SK-N-SH (cell line): Measurements from ENCODE around the gene FMN1.

Experiments used
- SIN3A ChIP-seq: IDR thresholded peaks from 2 replicates; pipeline ENCODE4 v1.6.1; 2012; ENCODE audit warnings: low read depth, mild to moderate bottlenecking, low read length, moderate library complexity, borderline replicate concordance
- TF ChIP-seq, protein P1 (sequence below): fragments of 200-600 bp; sonication (generic); IDR thresholded peaks from 2 replicates; pipeline ENCODE4 v1.6.1; 2017; ENCODE audit warnings: antibody characterized with exemption, mild to moderate bottlenecking, moderate library complexity
- TF ChIP-seq, protein P2 (sequence below): fragments of 150-350 bp; IDR thresholded peaks from 2 replicates; pipeline ENCODE4 v1.6.1; 2017; ENCODE audit warnings: antibody characterized with exemption, low read length, low read depth, borderline replicate concordance

DNA sequence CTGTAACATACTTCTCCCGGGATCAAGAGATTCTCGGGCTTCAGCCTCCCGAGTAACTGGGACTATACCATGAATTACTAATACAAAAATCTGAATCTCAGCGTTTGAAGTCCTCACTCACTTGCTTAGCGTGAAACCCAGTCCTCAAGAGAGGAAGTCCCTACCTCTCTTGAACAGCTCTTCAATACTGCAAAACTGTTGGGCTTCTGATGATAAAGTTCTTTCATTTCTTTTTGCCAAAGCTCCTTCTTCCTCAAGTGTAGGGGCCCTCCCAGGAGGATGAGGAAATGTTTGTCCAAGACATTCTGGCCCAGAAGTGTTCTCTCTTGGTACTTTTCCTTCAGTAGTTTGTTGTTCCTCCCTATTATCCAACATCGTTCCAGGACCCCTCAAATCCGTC is 48.5 kb downstream of the FMN1 start:
- no peak for TF ChIP-seq SIN3A
- TF ChIP-seq, protein P1, sequence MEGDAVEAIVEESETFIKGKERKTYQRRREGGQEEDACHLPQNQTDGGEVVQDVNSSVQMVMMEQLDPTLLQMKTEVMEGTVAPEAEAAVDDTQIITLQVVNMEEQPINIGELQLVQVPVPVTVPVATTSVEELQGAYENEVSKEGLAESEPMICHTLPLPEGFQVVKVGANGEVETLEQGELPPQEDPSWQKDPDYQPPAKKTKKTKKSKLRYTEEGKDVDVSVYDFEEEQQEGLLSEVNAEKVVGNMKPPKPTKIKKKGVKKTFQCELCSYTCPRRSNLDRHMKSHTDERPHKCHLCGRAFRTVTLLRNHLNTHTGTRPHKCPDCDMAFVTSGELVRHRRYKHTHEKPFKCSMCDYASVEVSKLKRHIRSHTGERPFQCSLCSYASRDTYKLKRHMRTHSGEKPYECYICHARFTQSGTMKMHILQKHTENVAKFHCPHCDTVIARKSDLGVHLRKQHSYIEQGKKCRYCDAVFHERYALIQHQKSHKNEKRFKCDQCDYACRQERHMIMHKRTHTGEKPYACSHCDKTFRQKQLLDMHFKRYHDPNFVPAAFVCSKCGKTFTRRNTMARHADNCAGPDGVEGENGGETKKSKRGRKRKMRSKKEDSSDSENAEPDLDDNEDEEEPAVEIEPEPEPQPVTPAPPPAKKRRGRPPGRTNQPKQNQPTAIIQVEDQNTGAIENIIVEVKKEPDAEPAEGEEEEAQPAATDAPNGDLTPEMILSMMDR: no peak
- TF ChIP-seq, protein P2, sequence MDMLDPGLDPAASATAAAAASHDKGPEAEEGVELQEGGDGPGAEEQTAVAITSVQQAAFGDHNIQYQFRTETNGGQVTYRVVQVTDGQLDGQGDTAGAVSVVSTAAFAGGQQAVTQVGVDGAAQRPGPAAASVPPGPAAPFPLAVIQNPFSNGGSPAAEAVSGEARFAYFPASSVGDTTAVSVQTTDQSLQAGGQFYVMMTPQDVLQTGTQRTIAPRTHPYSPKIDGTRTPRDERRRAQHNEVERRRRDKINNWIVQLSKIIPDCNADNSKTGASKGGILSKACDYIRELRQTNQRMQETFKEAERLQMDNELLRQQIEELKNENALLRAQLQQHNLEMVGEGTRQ: no peak
